ENCODE measurements around the gene STK26.

- TF ChIP-seq POLR2A (IDR thresholded peaks at IDR 0.05; ENCODE audit: low read depth) (no peak), EP300 (IDR thresholded peaks at IDR 0.05) (no peak), CTCF (IDR thresholded peaks at IDR 0.05) (no peak)
These were observed 65.8 kb downstream of the STK26 start for GRCh38 chrX:132088864-132089263.

Measured in esophagus muscularis mucosa (tissue), 4 donors.